ENCODE results near the gene RGS2.

Gene RGS2

GRCh38 chr1:192861860-192862259, 53.0 kb downstream of the RGS2 start:
- Histone ChIP-seq H3K18ac (ENCODE audit: low read length) (no peak overlapping the region), H3K4me1 (ENCODE audit: control insufficient read depth in 2 of 2, insufficient read depth in 1 of 2, low read depth in 1 of 2, low read length in 2 of 2) (no peaks in the 10 kb centered on the region), H2BK15ac (ENCODE audit: low read length) (no peak overlapping the region), H3K23ac (ENCODE audit: low read depth, low read length, poor library complexity) (no peak overlapping the region), H3K27me3 (ENCODE audit: control insufficient read depth in 3 of 3, insufficient read depth in 3 of 3, low read depth in 1 of 3, low read length in 3 of 3) (no peaks in the 10 kb centered on the region), H3K9me3 (replicated peaks in 1 of 2; ENCODE audit: control insufficient read depth in 2 of 2, insufficient read depth in 1 of 2, low read depth in 1 of 2, low read length in 2 of 2) (no peaks in the 10 kb centered on the region), H2BK120ac (ENCODE audit: low read depth, low read length) (no peak overlapping the region), H3K79me1 (ENCODE audit: low read depth, low read length) (no peaks in the 10 kb centered on the region), H2BK5ac (ENCODE audit: low read length) (no peak overlapping the region), H3K4me2 (ENCODE audit: insufficient read depth, low read length, poor library complexity, severe bottlenecking) (no peak overlapping the region), H2BK12ac (ENCODE audit: low read length) (no peak overlapping the region), H2AFZ (ENCODE audit: low read length) (no peak overlapping the region), H3K27ac (replicated peaks; ENCODE audit: low read length) (no peak overlapping the region), H2AK5ac (ENCODE audit: low read depth, low read length) (no peak overlapping the region), H3K4me3 (ENCODE audit: low read length in 2 of 2) (no peak overlapping the region), H4K91ac (ENCODE audit: low read depth, low read length, poor library complexity) (no peak overlapping the region), H3K14ac (ENCODE audit: low read length) (no peak overlapping the region), H3K9ac (ENCODE audit: low read depth, low read length, poor library complexity) (no peak overlapping the region), H3K4ac (ENCODE audit: low read length) (no peak overlapping the region), H4K8ac (ENCODE audit: low read depth, low read length) (no peak overlapping the region), H3K36me3 (replicated peaks in 1 of 2; ENCODE audit: control insufficient read depth in 2 of 2, insufficient read depth in 2 of 2, low read length in 2 of 2) (no peaks in the 10 kb centered on the region)
- no peak for DNase-seq (ENCODE audit: low spot score)
- no CpG with 5 or more reads among the region's 4 CpGs for WGBS, 2 donors (ENCODE audit: extremely low coverage in 2 of 2, insufficient read length in 2 of 2, insufficient replicate concordance in 1 of 2)

All from neuronal stem cell (in vitro differentiated cells).